GM21737 (cell line): ENCODE data around the gene NBEA.
A peak's percentile ranks its signal among the peaks of the same experiment; 100 is the strongest.

Experiments used
- ATAC-seq: cut with Tn5 transposase; IDR thresholded peaks from one replicate; pipeline ENCODE4 v1.9.1; 2021; ENCODE audit warnings: mild to moderate bottlenecking, moderate library complexity; ENCODE audit not compliant: unreplicated experiment

Gene NBEA

DNA sequence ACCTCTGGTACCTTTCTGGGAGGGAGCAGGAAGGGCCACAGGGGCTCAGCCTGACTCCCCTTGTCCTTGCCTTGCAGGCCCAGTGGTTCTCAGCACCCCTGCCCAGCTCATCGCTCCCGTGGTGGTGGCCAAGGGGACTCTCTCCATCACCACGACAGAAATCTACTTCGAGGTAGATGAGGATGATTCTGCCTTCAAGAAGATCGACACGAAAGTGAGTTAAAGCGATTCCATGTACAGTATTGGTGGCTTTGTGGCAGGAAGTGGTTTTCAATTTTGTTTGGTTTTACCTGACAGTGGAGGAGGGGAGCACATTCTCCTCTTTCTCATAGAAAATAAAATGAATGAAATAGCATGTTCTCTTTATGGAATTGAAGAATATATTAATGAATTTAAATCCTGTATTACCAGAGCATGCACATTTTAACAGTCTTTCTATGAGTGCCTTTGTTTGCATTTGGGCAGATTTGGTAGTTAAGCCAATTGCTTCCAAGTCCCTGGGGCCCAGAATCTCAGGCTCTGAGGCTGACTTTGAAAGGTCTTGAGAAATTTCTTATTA is 530.3 kb downstream of the NBEA start:
- no peak for ATAC-seq

DNA sequence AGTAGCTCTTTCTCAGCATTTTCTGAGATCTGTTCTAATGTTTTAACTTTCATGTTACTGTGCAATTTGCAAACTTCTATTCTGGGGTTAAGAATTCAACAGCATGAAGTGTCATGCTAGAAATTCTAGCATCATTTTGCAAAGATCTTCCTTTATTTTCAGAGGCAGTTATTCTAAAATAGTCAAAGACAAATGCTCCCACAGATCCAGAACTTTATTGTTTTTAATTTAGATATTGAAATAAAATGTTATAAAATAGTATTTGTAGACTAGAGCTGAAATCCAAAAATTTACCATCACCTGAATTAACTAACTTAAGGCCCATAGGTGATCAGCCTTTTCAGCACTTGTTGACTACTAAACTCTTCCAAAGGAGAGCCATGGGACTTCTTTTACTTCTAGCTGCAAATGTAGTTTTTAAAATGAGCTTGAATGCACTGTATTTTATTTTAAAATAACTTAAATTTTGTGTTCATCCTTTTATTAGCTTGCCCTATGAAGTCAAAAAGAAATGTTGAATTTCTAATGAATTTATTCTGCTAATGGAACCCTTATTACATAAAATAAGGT is 531.2 kb downstream of the NBEA start:
- no peak for ATAC-seq

DNA sequence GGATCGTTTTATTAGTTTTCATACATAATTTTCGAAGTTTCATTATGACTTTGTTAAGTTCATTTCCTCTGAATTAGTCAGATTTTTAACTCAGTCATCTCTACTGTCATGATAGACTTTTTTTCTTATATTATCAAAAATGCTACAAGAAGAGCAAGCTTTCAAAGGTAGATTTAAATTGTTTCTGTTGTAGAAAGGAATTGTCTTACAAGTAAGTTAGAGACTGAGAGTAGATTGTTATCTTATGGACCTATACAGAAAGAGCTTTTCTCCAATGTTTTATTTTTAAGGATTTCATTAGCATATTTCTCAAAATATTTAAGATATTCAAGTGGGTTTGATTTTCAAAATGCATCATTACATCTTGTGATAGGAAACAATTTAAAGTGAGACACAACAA is 531.7 kb downstream of the NBEA start:
- ATAC-seq: no peak

DNA sequence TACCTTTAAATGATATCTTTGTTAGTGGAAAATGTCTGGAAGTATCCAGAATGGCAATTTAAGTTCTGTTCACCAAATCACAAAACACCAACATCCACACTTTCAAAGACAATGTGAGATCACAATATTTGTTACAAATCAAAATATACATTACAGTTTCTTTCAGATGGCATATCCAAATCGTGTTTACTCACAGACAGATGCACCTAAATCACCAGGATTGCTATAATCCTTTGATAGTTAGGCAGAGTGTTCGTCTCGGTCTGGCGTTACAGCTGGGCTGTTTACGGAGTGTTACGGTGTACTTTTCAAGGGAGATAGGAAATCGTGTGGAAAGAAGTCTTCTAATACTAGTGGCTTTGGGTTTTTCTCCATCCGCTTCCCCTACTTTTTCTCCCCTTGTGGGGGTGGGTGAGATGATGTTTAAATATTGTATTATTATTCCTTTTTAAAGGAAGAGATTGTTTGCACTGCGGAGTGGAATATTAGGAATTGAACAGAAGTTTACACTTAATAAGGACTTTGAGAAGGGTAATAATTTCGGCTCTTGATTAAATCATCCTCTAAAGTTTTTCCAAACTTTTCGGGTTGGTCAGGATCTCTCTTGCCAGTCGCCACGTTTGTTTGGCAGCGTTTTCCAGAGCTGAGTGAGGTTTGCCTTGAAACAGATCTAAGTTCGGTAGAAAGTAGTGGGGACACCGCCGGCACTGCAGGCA is 532.6 kb downstream of the NBEA start:
- no peak for ATAC-seq

DNA sequence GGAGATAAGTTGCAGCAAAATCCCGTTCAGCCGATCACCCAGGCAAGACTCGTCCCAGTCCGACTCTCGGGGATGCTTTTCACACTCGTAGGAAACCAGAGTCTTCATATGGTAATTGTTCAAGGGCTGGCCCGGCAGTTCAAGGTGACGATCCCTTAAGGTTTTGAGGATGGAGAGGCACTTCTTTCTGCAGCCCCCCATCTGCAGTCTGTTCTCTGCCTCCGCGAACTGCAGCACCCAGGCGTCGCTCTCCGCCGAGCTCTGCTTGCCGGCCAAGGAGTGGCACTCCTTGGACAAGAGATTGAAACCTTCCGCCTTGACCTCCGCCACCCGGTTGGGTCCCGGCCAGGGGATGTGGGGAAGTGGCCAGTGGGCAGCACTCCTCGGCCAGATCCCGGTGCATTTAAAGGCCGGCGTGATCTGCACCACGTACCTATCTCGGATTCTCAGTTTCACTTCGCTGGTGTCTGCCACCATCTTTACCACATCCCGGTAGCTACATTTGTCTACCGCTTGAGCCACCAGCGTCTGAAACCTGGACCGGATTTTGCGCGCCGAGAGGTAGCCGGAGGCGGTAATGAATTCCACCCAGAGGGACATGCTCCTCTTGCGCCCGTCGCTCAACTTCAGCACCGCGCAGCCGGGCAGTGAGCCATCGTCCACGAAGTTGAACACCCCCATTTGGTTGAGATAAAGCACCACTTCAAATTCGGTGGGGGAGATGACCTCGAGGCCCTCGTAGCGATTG is 533.3 kb downstream of the NBEA start:
- ATAC-seq: no peak

DNA sequence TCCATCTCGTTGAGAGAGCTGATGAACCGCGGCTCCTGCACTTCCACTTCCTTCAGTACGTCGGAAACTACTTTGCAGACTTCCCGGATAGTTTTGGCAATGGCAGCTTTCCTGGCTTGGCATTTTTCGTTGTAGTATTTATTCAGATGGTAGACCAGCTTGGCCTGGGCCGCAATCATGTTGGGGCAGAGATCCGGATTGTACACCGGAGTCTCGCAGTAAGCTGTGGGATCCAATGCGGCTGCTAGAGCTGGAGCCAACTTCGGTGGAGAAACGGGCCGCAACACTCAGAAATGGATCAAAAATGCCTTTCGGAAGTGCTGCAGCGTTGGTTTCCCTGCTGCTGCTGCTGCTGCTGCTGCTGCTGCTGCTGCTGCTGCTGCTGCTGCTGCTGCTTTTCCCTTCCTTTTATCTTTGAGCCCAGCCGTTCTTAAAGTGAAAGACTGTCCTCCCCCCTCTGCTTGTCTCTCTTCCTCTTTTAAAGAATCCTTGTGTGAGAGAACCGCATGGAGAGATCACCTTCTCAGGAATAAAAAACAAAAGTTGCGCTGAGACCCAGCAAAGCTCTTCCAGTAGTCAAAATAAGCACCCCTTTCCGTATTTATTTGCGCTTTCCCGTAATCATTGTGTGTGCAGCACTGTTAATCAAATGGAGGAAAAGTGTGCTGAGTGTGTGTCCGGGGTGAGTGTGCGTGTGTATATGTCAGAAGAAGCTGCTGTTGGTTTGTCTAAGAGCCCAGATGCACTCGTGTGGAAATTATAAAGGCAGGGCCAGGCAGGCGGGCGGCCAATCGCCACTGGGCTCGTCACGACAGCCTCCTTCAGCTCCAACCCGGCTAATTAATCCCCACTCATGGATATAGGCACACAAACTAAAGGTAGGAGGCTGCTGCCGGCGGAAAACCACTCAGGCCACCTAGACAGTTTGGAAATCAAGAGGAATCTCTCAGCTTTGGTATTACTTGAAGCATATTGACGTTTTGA is 534.2 kb downstream of the NBEA start, which contains the start of gene MAB21L1:
MAB21L1 (minus strand) TSS at position 730 of the 984 bp plus-strand sequence; CDS start at position 179, 551 bp downstream.
- peak; percentile 35 for ATAC-seq

DNA sequence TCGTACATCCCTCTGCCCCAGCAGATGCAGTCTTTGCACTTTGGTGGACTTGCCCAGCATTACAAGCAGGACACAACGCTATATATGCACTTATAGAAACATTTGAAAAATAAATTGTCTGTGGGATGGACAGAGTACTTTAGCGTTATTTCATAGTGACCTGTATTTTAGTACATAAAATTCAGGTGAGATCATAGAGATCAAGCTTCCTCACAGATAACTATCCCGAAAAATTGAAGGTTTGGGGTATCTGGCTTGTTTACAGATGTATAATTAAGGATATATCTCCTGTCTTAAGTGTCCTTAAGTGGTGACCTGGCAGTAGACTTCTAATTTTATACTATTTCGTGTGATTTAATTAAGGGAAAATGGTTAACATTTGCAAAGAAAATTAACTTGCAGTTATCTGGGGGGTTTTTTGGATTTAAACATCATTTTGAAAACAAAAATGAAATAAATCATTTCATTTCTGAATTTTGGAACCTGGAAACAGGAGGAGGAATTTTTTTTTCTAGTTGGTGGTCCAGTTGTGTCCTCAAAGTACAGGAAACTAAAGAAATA is 535.4 kb downstream of the NBEA start:
- no peak for ATAC-seq

DNA sequence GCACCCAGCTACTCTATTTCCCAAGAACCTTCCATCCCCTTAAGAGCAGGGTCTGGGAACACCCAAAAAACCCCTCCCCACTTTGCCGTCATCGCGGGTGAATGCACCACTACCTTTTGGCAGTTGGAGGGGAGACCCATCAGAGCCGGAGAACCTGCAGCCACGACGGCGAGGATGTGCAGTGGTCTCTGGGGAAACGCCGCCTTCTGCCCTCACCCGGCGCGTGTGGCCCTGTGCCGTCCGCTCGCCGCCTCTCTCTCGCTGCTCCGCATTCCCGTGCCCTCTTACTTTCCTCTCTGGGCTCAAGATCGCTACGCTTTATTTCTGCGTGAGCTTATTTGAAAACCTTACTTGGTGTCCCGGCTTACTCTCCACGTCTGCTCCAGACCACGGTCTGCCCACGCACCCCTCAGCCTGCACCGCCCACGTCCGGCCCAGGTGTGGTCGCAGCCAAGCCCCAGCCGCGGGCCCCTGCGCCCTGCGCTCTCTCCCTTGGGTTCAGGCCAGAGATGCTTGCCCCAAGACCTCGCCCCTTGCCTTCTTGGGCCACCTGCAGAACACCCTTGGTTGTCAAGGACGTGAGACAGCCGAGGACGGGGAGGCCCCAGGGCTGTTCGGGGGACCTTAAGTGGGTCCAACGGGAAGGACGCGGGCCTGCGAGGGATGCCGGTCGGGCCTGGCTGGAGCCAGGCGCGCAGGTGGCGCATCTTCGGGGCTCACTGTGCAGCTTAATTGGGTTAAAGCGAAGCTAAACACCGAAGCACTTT is 536.4 kb downstream of the NBEA start:
- no peak for ATAC-seq

DNA sequence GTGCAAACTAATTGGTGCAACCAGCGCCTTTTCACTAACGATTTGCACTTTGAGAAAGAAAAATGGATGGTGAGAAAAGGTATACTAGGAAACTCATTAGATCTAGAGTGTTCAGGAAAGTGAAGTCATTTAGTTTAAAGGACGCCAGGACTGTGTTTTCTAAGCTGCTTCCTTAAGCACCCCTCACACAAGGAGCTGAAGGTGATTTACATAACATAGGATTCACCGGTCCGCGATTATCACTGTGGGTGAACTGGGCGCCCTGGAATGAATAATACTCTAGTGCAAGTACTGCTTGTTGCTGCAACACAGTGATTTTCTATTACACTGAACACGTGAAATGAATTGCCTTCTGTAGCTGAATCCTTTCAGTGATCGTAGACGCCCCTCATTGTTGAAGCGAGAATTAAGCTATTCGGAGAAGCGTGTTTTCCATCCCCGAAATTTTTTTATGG is 537.0 kb downstream of the NBEA start:
- no peak for ATAC-seq

DNA sequence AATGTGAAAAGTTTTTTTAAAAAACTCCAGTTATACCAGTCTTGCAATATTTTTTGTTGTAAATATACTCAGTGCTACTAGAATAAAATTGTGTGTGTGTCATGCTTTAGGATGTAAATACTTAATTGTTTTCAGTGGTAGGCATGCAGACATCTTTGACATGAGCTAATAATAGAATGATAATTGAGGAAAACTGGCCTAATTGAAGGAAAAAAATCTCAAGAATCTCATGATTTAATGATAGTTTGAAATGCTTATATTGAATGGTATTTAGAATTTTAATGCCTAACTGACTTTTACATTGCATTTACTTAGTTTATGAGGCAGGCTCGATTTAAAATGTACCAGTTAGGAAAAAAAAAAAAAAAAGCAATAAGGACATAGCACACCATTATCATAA is 537.6 kb downstream of the NBEA start:
- no peak for ATAC-seq

DNA sequence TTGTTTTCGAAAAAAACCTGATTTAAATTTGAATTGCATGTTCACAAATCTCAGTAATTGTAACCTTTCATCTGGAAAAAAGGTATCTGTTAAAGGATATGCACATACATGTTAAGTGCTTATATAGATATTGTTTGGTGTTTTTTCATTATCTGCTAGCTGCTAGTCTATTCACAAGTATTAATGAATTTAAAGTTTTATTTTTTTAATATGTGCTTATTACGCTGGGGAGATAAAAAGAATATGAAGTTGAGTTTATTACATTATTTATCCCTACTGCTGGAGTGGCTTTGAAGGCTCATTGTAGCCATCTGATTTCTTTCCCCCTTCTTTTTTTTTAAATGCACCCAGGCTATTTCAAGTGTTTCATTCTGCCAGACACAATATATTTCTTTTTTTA is 538.3 kb downstream of the NBEA start:
- ATAC-seq: no peak

DNA sequence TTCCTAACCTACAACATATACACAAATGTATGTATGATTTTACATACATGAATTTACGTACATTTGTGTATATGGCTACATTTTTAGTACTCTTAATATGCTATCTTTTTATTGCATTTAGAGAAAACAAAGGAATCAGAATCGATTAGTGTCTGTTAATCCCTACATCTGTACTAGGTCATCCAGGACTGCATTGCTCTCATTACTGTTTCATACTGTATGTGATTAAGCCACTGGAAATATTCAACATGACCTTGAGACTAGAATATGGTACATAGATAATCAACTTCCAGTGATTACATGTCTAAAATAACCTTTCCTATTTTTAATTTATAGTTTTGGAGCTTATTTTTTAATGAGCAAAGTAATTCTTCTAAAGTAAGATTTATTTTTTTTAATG is 539.7 kb downstream of the NBEA start:
- no peak for ATAC-seq

DNA sequence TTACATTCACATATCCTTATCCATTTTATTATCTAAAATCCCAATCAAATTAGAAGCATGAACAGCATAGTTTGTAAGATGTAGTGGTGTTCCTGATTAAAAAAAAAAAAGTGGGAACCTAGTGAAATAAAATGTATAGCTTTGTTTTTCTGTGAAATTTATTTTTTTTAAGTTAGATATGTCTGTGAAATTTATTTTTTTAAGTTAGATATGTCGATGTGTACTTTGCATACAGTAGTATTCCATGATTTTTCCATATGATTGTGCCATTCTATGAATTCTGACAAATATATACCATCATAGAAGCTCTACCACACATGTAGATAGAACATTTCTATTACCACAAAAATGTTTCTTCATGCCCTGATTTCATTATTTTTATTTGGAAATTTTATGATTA is 540.5 kb downstream of the NBEA start:
- ATAC-seq: no peak

DNA sequence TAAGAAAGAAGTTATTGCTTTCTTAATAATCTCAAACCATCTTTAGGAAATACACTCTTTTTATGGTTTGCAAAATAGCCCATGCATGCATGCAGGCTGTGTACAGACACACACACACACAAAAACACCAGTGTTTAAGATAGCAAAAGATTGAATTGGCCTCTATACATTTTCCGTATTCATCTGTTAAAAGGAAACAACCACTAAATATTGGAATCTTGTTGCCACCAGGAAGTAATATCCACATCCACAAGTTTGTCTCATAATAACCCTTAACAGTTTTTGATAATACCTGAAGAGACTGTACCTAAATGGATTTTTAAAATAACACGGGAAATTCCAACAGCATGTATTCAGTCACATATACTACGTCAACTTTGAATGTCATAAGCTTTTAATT is 541.7 kb downstream of the NBEA start:
- no peak for ATAC-seq

DNA sequence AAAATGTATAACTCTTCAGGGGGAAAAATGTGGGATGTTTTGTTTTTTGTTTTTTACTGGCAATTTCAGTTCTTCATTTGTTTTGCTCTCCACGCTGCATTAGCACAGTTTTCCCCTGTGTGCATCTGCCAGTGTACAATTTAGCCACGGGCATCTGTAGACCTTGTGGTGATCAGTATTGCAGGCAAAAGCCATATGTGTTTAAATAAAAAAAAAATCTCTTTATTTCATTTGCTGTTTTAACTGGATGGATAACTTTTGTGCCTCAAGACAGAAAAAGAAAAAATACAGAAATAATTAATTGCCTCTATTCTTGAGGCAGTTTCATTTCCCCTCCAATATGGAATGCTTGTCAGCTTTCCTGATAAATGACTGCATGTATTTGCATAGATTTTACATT is 542.3 kb downstream of the NBEA start:
- ATAC-seq: no peak

DNA sequence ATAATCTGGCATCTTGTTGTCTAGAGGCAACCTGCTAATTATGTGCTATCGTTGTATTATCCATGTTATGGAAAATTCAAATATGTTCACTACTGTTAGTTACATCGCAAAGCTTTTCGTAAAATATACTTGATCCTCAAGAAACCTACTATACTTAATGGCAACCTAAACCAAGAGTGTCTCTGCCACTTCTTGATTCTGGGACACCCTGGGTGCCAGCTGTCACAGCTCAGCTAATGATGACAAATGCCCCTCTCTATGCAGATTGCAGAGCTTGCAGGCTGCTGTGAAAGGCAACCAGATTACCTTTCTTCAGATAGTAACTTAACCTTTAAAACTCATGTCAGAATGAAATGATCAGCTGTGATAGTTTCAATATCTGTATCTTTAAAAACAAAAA is 543.4 kb downstream of the NBEA start:
- no peak for ATAC-seq

DNA sequence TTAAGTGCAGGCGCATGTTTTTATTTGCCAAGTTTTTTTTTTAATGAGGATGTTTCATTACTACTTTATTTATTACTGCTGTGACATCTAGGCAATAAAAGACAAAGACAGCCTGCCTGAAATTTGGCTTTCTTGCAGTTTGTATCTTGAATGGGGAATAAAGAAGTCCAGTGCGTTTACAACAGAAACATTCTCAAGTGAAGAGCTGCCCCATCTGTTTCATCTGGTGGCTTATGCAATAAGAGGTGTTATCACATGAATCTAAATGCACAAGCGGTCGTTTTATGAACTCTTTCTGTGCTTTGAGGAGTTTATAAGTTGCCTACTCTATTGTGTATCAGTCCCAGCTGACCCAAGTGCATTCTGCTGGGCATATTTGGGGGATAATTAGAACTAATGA is 547.0 kb downstream of the NBEA start:
- ATAC-seq: no peak

DNA sequence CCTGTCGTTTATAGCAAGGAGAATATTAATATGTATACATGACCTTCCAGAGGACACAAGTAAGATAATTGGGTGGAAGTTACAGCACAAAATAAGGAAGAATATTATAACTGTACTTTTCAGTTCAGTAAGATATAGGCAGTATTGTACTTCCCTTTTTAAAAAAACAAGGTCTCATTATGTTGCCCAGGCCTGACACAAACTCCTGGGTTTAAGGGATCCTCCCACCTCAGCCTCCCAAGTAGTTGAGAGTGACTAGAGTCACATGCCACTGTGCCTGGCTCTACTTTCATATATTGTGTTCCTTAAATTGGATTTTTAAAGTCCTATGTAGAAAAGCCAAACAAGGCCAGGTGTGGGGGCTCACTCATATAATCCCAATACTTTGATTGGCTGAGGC is 553.9 kb downstream of the NBEA start:
- no peak for ATAC-seq

DNA sequence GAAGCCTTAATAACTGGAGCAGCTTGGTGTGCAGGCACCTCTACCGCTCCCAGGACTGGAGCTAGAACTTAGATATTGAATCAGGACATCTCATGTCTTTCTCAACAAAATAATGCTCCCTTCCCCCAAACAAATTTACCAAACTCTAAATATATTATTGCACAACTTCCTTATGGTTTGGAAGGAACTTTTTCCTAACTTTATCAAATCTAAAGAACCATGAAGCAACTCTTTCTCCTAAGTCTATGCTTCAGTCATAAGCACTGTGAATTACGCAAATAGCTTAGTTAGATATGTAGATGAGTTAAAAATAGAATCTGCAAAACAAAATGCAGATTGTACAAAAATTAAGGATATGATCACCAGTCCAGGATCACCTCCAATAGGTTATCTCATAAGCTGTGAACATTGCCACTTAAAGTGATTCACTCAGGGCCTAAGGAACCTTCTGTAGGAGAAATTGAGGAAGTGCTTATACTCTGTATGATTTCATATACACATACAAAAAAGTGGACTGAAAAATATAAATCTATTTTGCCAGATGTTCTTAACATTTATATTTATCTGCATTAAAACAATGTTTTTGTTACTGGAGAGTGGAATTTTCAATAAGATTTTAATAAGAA is 554.8 kb downstream of the NBEA start:
- ATAC-seq: no peak
